ENCODE measurements around the gene CHMP4B. TPM values are rescaled to one million over a fixed set of nuclear protein-coding genes. Genes with fewer than 3 reads are reported as not detected.

Gene CHMP4B
- total RNA-seq, 1 donor from 2014 or later: 104 TPM

- Histone ChIP-seq H3K27me3 (ENCODE audit: low read depth) (no peaks in the 10 kb centered on the region), H3K9me3 (replicated peaks) (no peaks in the 10 kb centered on the region), H3K4me1 (peaks cover 24% of the 10 kb centered on the region), H3K36me3 (peaks cover 41% of the 10 kb centered on the region), H3K27ac (replicated peaks) (no peak overlapping the region), H3K4me3 (no peak overlapping the region)
- intact Hi-C loops (cut with micrococcal nuclease): no loop called here
- no peak for DNase-seq
- TF ChIP-seq CTCF (IDR thresholded peaks at IDR 0.05; ENCODE audit: borderline replicate concordance): no peak
Observed at GRCh38 chr20:33857722-33858563, 46.8 kb downstream of the CHMP4B start.

GRCh38 chr20:33858666-33859065 is 47.5 kb downstream of the CHMP4B start:
- no peak overlapping the region for H3K27ac ChIP-seq (replicated peaks)
- intact Hi-C loops (cut with micrococcal nuclease): no loop called here

DNA sequence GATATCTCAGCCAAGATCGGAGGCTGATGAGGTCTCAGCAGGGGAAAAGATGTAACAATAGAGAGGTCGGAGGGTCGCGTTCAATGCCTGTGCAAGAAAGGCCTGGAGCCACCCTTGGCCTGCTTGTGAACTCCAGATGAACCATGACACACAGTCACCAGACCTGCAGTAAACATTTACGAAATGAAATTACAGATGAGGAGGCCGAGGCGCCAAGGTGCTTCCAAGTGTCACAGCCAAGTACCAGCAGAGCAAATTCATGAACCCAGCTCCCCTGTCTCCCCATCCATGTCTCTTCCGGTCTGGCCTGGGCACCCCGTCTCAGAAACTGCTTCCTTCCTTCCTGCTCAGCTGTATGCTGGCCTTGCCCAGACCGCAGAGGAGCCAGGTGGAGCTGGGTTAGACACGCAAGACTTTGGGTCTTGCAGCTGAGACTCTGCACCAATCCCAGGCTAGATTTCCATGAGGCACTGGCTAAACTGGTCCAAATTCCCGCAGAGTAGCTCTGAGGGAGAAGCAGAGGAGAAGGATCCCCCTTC is 48.1 kb downstream of the CHMP4B start:
- intact Hi-C loops (cut with micrococcal nuclease): no loop called here
- TF ChIP-seq CTCF (IDR thresholded peaks at IDR 0.05; ENCODE audit: borderline replicate concordance): no peak
- Histone ChIP-seq H3K27ac (replicated peaks) (peak overlapping the region; percentile 8), H3K27me3 (ENCODE audit: low read depth) (no peaks in the 10 kb centered on the region), H3K4me3 (no peak overlapping the region), H3K4me1 (peaks cover 26% of the 10 kb centered on the region), H3K36me3 (peaks cover 31% of the 10 kb centered on the region), H3K9me3 (replicated peaks) (no peaks in the 10 kb centered on the region)
- no peak for DNase-seq

More at GRCh38 chr20:33858666-33859065, 47.5 kb downstream of the CHMP4B start:
- H3K4me3 ChIP-seq: no peak overlapping the region
- no peak for DNase-seq
- H3K27me3 ChIP-seq (ENCODE audit: low read depth): no peaks in the 10 kb centered on the region
- H3K9me3 ChIP-seq (replicated peaks): no peaks in the 10 kb centered on the region
- peaks cover 36% of the 10 kb centered on the region for H3K36me3 ChIP-seq
- no peak for TF ChIP-seq CTCF (IDR thresholded peaks at IDR 0.05; ENCODE audit: borderline replicate concordance)
- peaks cover 26% of the 10 kb centered on the region for H3K4me1 ChIP-seq

- Histone ChIP-seq H3K27ac (replicated peaks) (peak overlapping the region; percentile 8), H3K36me3 (peaks cover 25% of the 10 kb centered on the region), H3K9me3 (replicated peaks) (no peaks in the 10 kb centered on the region), H3K27me3 (ENCODE audit: low read depth) (no peaks in the 10 kb centered on the region), H3K4me1 (peaks cover 26% of the 10 kb centered on the region), H3K4me3 (no peak overlapping the region)
- no peak for TF ChIP-seq CTCF (IDR thresholded peaks at IDR 0.05; ENCODE audit: borderline replicate concordance)
- no peak for DNase-seq
- intact Hi-C loops (cut with micrococcal nuclease): no loop called here
Observed at GRCh38 chr20:33859751-33860150, 48.6 kb downstream of the CHMP4B start.

DNA sequence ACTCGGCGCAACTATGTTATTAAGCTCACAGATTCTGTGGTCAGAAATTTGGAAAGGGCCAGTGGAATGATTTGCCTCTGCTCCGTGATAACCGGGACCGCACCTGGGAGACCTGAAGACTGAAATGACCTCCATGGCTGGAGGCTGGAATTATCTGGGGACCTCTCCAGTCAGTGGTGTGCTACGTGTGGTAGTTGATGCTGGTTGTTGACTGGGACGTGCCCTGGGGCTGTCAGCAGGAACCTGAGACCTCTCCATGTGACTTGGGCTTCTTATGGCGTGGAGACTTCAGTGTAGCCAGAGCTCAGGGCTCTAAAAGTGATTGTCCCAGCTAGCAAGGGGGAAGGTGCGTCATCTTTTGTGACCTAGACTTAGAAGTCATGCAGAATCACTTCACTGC is 50.3 kb downstream of the CHMP4B start:
- H3K27ac ChIP-seq (replicated peaks): no peak overlapping the region
- no peak for TF ChIP-seq CTCF (IDR thresholded peaks at IDR 0.05; ENCODE audit: borderline replicate concordance)
- H3K4me1 ChIP-seq: peaks cover 26% of the 10 kb centered on the region
- no peak overlapping the region for H3K4me3 ChIP-seq
- no peak for DNase-seq
- no peaks in the 10 kb centered on the region for H3K27me3 ChIP-seq (ENCODE audit: low read depth)
- no peaks in the 10 kb centered on the region for H3K9me3 ChIP-seq (replicated peaks)
- peaks cover 8% of the 10 kb centered on the region for H3K36me3 ChIP-seq
- intact Hi-C loops (cut with micrococcal nuclease): no loop called here
